Measurements from ENCODE around the gene RBMS2.

The RBMS2 gene

GRCh38 chr12:56591961-56592360, 70.3 kb downstream of the RBMS2 start:
- peaks cover 41% of the 10 kb centered on the region for H3K36me3 ChIP-seq (replicated peaks)
- no peaks in the 10 kb centered on the region for H3K27me3 ChIP-seq (replicated peaks)
- H3K4me3 ChIP-seq (ENCODE audit: low read depth, low read length) = no peak overlapping the region
- no peak overlapping the region for H3K27ac ChIP-seq
- no peak for DNase-seq
- in situ Hi-C loops (cut with HindIII; ENCODE audit: low pct_ligation_motif_present, low sequenced_read_pairs) = no loop called here
- no peak for TF ChIP-seq CTCF (IDR thresholded peaks at IDR 0.05; ENCODE audit: low read depth, low read length, missing control alignments)

DNA sequence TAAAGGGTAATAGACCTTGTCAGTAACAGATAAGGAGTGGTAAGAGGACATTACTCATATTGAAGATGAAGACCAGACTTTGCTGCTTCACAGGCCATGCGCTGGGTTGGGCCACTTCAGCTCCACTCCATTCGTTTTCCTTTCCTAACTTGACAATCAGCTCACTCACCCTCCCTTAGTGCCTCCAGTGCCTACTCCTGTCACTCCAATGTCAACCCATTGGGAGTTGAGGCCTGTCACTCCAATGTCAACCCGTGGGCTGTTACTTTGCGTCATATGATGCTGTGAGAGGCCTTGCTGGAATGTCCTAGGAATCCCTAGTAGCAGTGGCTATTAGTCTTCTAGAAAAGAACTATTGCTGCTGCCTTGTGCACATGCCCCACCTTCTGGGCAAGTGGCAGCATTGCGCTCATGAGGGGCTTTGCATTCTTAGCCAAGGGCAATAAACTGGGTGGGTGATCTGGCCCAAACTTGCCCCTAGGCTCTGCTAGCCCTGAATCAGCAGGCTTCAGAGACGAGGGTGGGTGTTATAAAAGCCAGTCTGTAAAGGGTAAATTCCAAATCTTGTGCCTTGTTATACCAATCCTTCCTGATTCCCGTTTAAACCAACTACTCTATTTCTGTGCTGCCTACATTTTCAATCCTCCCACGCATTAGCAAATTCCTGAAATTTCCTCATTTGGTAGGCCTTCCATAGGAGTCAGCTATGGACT, 72.4 kb downstream of the RBMS2 start:
- peaks cover 46% of the 10 kb centered on the region for H3K36me3 ChIP-seq (replicated peaks)

DNA sequence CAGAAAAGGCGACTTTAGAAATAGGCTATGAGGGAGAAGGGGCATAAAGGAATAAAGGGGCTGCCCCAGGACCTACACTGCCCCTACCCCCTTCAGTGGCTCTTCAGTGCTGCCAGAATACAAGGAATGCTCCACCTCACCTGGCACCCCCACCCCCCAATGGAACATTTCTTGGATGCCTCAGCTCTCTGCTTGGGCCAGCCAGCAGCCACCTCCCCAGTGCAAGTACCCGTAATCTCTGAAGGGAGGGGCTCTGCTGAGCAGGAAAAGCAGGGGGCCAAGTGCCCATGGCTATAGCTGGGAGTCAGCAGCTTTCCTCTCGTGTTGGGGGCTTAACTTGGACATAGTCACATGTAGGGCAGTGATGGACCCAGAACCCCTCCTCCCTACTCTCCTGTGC, 75.2 kb downstream of the RBMS2 start:
- Histone ChIP-seq H3K4me3 (ENCODE audit: low read depth, low read length) (no peak overlapping the region), H3K27ac (no peak overlapping the region), H3K36me3 (replicated peaks) (peaks cover 67% of the 10 kb centered on the region), H3K27me3 (replicated peaks) (no peaks in the 10 kb centered on the region)
- TF ChIP-seq CTCF (IDR thresholded peaks at IDR 0.05; ENCODE audit: low read depth, low read length, missing control alignments) = no peak
- in situ Hi-C loops (cut with HindIII; ENCODE audit: low pct_ligation_motif_present, low sequenced_read_pairs) = no loop called here
- DNase-seq = no peak

More for the DNA sequence above, 72.4 kb downstream of the RBMS2 start:
- no peaks in the 10 kb centered on the region for H3K27me3 ChIP-seq (replicated peaks)
- in situ Hi-C loops (cut with HindIII; ENCODE audit: low pct_ligation_motif_present, low sequenced_read_pairs) = no loop called here
- peak; percentile 97 for TF ChIP-seq CTCF (IDR thresholded peaks at IDR 0.05; ENCODE audit: low read depth, low read length, missing control alignments)
- H3K27ac ChIP-seq = peak overlapping the region; percentile 76
- DNase-seq = peak; percentile 85
- H3K4me3 ChIP-seq (ENCODE audit: low read depth, low read length) = no peak overlapping the region

DNA sequence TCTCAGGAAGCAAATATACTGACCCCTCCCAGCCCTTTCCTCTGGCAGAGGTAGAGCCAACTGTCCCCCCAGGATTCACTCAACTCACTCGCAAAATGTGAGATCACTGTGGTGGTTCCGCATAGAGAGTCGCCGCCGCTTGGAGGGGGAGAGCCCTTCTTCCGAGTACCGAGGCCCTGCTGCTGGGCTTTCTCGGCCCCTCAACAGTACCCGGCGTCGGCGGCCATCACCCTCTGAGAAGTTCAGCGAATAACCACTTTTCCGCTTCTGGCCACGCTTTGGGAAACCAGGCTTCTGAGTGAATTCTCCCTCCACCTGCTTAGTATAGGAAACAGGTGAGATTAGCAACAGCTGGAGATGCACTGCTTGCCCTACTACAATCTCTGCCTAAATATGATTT, 77.4 kb downstream of the RBMS2 start:
- Histone ChIP-seq H3K27ac (no peak overlapping the region), H3K4me3 (ENCODE audit: low read depth, low read length) (no peak overlapping the region), H3K27me3 (replicated peaks) (no peaks in the 10 kb centered on the region), H3K36me3 (replicated peaks) (peaks cover 85% of the 10 kb centered on the region)
- in situ Hi-C loops (cut with HindIII; ENCODE audit: low pct_ligation_motif_present, low sequenced_read_pairs) = no loop called here
- DNase-seq = no peak
- TF ChIP-seq CTCF (IDR thresholded peaks at IDR 0.05; ENCODE audit: low read depth, low read length, missing control alignments) = no peak

DNA sequence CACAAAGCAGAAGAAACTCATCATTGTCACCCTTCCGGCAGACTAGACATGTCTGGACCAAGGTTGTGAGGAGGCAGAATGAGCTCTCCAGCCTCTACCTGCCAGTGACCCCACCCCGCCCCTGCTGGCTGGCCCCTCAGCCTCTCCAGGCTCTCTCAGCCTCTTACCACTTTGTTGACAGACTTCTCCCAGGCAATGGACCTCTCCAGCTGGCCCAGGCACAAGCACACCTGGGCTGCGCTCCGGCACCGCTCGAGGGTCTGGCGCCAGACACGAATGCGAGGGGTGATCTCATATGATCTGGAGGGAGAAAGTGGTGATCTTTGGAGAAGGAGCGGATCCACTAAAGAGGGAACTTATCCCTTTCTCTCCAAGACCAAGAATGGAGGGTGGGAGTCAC, 78.2 kb downstream of the RBMS2 start:
- H3K27me3 ChIP-seq (replicated peaks) = no peaks in the 10 kb centered on the region
- no peak for DNase-seq
- H3K4me3 ChIP-seq (ENCODE audit: low read depth, low read length) = no peak overlapping the region
- H3K36me3 ChIP-seq (replicated peaks) = peaks cover 92% of the 10 kb centered on the region
- TF ChIP-seq CTCF (IDR thresholded peaks at IDR 0.05; ENCODE audit: low read depth, low read length, missing control alignments) = no peak
- in situ Hi-C loops (cut with HindIII; ENCODE audit: low pct_ligation_motif_present, low sequenced_read_pairs) = loop anchor here (25.0 kb wide), 1 partner anchor 87 kb away; the partner anchor contains the start of gene RBMS2
- H3K27ac ChIP-seq = no peak overlapping the region

- H3K27me3 ChIP-seq (replicated peaks) = no peaks in the 10 kb centered on the region
- H3K27ac ChIP-seq = no peak overlapping the region
- DNase-seq = no peak
- TF ChIP-seq CTCF (IDR thresholded peaks at IDR 0.05; ENCODE audit: low read depth, low read length, missing control alignments) = no peak
- peaks cover 96% of the 10 kb centered on the region for H3K36me3 ChIP-seq (replicated peaks)
- in situ Hi-C loops (cut with HindIII; ENCODE audit: low pct_ligation_motif_present, low sequenced_read_pairs) = loop anchor here (25.0 kb wide), 1 partner anchor 88 kb away; the partner anchor contains the start of gene RBMS2
- H3K4me3 ChIP-seq (ENCODE audit: low read depth, low read length) = no peak overlapping the region
These were observed 79.1 kb downstream of the RBMS2 start for GRCh38 chr12:56600753-56601152.
